ENCODE results near the gene DNASE1L2. TPM values are rescaled to one million over a fixed set of nuclear protein-coding genes. Genes with fewer than 3 reads are reported as not detected.

Gene DNASE1L2
- total and polyA plus RNA-seq, 2 of the 8 experiments (the other 6 are each of a cell fraction or from before 2014, with no cell fraction given), result 0.35 to 0.97 TPM

DNA sequence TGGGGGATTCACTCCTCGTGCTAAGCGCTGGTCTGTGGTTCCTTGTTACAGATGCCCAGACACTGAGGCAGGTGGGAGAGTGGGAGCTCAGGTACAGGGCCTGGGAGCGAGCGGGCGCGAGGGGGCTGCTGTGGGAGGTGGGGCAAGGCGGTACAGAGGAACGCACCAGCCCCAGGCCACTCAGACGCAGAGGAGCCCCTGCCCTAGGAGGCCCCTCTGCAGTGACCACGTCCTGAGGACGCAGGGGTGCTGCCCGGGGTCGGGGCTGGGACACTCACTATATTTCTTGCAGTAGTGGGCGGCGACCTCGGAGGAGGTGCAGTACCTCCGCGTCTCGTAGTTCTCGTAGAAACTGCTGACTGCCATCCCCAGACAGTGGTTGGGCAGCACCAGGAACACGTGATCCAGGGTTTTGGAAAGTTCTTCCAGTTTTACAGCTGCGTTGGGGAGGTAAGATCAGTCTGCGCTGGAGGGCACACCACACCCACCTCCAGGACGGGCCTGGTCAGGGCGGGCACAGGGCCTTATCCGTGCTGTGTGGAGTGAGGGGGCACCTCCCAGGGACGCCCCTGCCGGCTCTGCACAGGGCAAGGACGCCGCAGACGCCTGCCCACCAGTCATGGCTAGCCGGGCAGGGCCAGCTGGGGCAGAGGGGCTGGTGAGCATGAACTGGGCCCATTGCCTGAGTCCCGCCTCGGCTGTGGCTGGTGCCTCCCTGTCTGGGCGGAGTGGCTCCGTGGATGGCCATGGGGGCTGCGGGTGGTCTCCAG is 47.9 kb downstream of the DNASE1L2 start:
- no peaks in the 10 kb centered on the region for H3K9me3 ChIP-seq (ENCODE audit: insufficient read depth in 2 of 2, low read depth in 1 of 2, low read length in 1 of 2)
- H2AFZ ChIP-seq (ENCODE audit: low read length), result no peak overlapping the region
- no peak overlapping the region for H2BK20ac ChIP-seq (ENCODE audit: low read length)
- no peak overlapping the region for H2BK12ac ChIP-seq (ENCODE audit: low read depth, low read length)
- no peak overlapping the region for H3K9ac ChIP-seq (replicated peaks in 1 of 4; ENCODE audit: extremely low read depth in 1 of 4, low read depth in 3 of 4, low read length in 3 of 4)
- FAIRE-seq (no peak), DNase-seq (ENCODE audit: low read depth in 1 of 2, low spot score in 2 of 2) (no peak)
- no peak overlapping the region for H3K56ac ChIP-seq (replicated peaks; ENCODE audit: insufficient read length, low read depth, low read length)
- no peak overlapping the region for H4K91ac ChIP-seq (replicated peaks; ENCODE audit: insufficient read length, low read length)
- no peaks in the 10 kb centered on the region for H3K27me3 ChIP-seq (replicated peaks in 1 of 4; ENCODE audit: control insufficient read depth in 3 of 4, extremely low read depth in 1 of 4, insufficient read depth in 3 of 4, low read length in 3 of 4)
- H2BK15ac ChIP-seq (ENCODE audit: low read length), result no peak overlapping the region
- no peak overlapping the region for H2AK5ac ChIP-seq (ENCODE audit: low read depth, low read length)
- no peak overlapping the region for H3K14ac ChIP-seq (ENCODE audit: insufficient read length)
- H3K4me2 ChIP-seq (ENCODE audit: insufficient read depth in 1 of 2, low read depth in 2 of 2, low read length in 2 of 2), result no peak overlapping the region
- H4K5ac ChIP-seq (ENCODE audit: insufficient read length, low read depth, low read length), result no peak overlapping the region
- no peak overlapping the region; the same call in 1 of the 2 replicates for H2BK5ac ChIP-seq (ENCODE audit: low read depth, low read length)
- no peak overlapping the region for H4K8ac ChIP-seq (ENCODE audit: extremely low read depth, insufficient read depth, low read length)
- H4K20me1 ChIP-seq (replicated peaks in 1 of 2; ENCODE audit: control insufficient read depth in 1 of 2, insufficient read depth in 2 of 2, low read length in 2 of 2), result no peaks in the 10 kb centered on the region
- no peaks in the 10 kb centered on the region for H3K79me1 ChIP-seq (ENCODE audit: low read depth, low read length)
- H3K4me3 ChIP-seq (ENCODE audit: extremely low read depth in 1 of 4, insufficient read depth in 2 of 4, low read depth in 3 of 4, low read length in 4 of 4), result no peak overlapping the region
- 94% methylated on average over 37 of the region's 37 CpGs; no CpG with 5 or more reads in 1 of the 2 experiments for WGBS, 2 experiments (ENCODE audit: extremely low coverage in 1 of 2, insufficient coverage in 1 of 2, insufficient read length in 1 of 2, insufficient replicate concordance in 2 of 2, low coverage in 1 of 2, low lambda C conversion rate in 2 of 2, missing lambda C conversion rate in 1 of 2)
- no peak overlapping the region for H3K18ac ChIP-seq (ENCODE audit: extremely low read depth, low read length)
- H3K23me2 ChIP-seq (ENCODE audit: low read depth, low read length), result no peaks in the 10 kb centered on the region
- H3K36me3 ChIP-seq (ENCODE audit: control insufficient read depth in 2 of 4, insufficient read depth in 4 of 4, low read length in 3 of 4), result no peaks in the 10 kb centered on the region
- no peak overlapping the region for H2BK120ac ChIP-seq (replicated peaks; ENCODE audit: low read depth, low read length)
- no peak overlapping the region for H3K4ac ChIP-seq (replicated peaks; ENCODE audit: insufficient read length, low read depth, low read length)
- POLR2A ChIA-PET (ENCODE audit: partially characterized antibody), result interaction anchor here (0.7 to 1.4 kb wide), 3 partner anchors 16 to 156 kb away, joined by 3 to 4 read pairs (median 4); partner anchors contain the start of gene ECI1
- H3K23ac ChIP-seq (ENCODE audit: insufficient read length), result no peak overlapping the region
- H3K4me1 ChIP-seq (replicated peaks in 1 of 4; ENCODE audit: control insufficient read depth in 3 of 4, insufficient read depth in 4 of 4, low read length in 3 of 4), result no peaks in the 10 kb centered on the region; a peak in 1 of 7 replicates
- CTCF ChIA-PET (ENCODE audit: partially characterized antibody), result interaction anchor here (0.6 to 1.4 kb wide), 5 partner anchors 32 to 216 kb away, joined by 3 to 5 read pairs (median 4); no protein-coding TSS in a partner anchor
- no peaks in the 10 kb centered on the region for H3K79me2 ChIP-seq (ENCODE audit: control insufficient read depth in 1 of 2, insufficient read depth in 2 of 2, low read length in 2 of 2)
- H3K27ac ChIP-seq (ENCODE audit: low read depth, low read length), result no peak overlapping the region
- TF ChIP-seq TAF1 (IDR thresholded peaks at IDR 0.05; ENCODE audit: low read depth, low read length), result no peak
- TF ChIP-seq BCL11A (IDR thresholded peaks at IDR 0.05; ENCODE audit: low read depth in 2 of 2, low read length in 2 of 2), result no peak
- TF ChIP-seq CBX8 (IDR thresholded peaks at IDR 0.05; ENCODE audit: borderline replicate concordance, low read depth, low read length), result no peak

Measured in H1 (cell line).